GM18499 (cell line): ENCODE data around the gene PHKA2.

Experiments used
- ATAC-seq: cut with Tn5 transposase; IDR thresholded peaks from one replicate; pipeline ENCODE4 v1.9.1; 2021; ENCODE audit warnings: moderate number of reproducible peaks; ENCODE audit not compliant: insufficient read depth, unreplicated experiment

The PHKA2 gene

DNA sequence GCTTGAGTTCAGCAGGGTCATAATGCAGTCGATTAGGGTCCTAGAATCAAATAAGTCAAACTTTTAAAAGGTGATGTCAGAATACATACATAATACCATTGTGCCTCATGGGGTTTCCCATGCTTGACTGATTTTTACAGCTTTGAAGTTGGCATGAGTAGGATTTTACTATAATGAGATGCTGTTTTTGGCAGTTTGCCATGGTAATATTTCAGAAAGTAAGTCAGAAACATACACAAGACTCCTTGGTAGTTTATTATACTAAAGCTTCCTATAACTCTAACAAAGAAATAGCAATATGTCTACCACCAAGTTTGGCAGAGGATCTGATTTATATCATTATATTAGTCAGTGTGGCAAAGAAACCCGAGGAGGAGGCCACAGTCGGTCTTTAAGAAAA, 45.2 kb downstream of the PHKA2 start:
- no peak for ATAC-seq

DNA sequence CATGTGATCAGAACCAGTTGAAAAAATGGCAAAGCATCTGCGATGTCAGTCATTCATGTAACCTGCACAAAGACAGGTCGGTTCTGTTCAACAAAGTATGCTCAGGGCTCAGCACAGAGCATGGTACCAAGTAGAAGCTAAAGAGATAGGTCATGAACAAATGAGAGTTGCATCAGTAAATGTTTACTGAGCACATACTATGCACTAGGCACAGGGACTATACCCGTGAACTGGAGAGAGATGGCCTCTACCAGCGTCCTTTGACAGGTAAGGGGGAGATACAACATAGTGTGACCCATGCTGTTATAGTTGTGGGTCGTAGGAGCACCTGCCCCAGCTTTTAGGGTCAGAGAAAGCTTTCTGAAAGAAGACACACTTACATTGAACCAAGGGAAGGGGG, 46.7 kb downstream of the PHKA2 start:
- no peak for ATAC-seq

GRCh38 chrX:18935893-18936292, 48.0 kb downstream of the PHKA2 start:
- ATAC-seq, result no peak

- no peak for ATAC-seq
Measured at GRCh38 chrX:18934708-18935107, 49.2 kb downstream of the PHKA2 start.

DNA sequence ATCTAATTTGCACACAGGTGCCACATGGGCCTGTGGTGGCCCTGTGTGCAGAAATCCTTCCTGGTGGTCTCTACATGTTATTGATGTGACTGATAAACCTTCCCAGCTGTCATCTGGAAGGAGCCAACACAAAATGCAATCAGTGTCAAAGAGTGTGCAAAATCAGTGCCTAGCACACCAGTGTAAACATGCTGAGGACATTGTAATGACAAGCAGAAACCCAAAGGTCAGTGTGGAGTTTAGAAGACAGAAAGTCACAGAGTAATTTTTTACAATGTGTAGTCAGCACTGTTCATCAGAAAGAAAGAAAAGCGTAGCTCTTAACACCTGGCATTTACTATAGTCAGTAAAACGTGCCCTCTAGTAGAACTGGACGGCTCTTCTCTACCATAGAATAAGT, 50.3 kb downstream of the PHKA2 start:
- ATAC-seq, result no peak

DNA sequence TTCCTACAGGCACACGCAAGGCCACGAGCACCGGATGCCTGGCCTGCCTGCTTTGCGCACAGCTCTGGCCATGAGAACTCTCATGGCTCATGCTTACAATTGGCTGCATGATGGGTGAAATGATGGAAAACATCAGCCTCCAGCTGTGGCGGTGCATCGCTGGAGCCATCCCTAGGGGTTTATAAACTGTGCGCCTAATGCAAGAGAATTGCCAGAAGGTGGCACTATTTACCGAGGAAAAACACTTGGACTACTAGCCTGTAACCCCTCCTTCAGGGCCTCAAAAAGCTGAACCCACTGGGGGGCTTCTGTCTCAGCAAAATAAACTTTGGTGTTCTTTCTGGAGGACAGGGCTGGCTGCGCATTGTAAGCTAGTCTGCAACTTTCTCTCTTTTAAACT, 51.9 kb downstream of the PHKA2 start:
- no peak for ATAC-seq

DNA sequence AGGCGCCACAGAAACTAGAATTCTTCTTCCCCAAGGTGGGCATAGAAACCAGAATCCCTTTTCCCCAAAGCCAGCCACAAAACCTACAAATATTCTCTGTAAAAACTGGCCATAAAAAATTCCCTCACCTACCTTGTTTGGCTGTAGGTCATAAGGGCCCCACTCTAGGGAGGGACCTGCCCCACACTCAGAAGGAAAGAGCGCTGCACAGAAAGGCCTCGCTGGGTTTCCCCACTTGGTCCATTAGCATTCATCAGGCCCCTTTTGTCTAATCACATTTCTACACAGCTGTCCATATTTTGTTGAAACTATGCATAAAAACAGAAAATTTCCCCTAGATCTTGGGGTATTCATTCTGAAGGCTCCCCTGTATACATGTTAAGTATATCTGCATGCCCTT, 54.1 kb downstream of the PHKA2 start:
- no peak for ATAC-seq

DNA sequence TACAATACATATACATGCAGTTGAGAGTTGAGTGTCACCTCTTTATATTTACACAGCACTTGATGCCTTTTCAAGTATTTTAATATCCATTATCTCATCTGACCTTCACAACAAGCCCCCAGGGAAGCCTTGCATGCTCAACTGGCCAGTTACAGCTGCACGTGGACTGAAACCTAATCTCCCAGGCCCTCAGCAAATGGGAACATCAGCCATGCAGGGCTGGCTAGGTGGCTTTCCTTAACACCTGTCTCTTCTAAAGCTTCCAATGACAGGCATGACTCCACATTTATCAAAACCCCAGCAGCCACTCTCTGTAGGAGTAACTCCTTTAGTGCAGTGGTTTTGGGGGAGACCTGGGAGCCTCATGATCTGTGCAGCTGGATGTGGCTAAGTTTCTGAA, 56.4 kb downstream of the PHKA2 start:
- no peak for ATAC-seq

- no peak for ATAC-seq
Measured at GRCh38 chrX:18924507-18925088, 59.3 kb downstream of the PHKA2 start.

GRCh38 chrX:18920566-18920965, 63.3 kb downstream of the PHKA2 start:
- ATAC-seq, result no peak

DNA sequence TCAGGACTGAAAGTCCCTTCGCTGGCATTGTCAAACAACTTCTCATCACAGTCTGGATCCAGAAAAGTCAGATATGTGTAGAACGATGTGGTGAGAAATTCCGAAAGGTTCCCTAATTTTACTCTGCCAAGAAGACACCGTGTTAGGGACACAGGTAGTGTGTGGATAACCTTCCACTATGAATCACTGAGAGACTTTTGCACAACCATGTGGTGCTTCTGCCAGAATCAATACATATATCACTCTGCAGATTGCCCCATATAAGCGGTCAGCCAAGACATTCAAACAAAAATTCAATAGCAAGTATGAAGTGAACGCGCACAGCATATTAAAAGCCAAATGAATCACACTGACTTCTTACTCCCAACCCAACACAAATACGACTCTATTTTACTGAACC, 63.8 kb downstream of the PHKA2 start:
- no peak for ATAC-seq

DNA sequence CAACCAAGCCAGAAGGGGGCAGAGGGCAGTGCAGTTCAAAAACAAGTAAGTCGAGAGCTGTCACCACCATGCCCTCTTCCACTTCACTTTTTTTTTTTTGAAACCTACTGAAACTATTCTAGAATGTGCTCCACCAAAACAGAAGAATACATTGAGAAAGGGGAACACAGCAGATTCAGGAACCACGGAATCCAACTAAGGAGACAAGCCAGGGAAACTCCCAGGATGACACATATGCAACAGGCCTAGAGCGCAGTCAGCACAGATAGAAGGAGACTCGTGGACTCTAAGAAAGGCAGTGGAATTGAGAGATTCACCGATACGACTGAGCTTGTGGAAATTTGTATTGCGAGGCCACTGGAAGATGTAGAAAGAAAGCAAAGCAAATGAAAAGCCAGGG, 66.1 kb downstream of the PHKA2 start:
- ATAC-seq, result no peak

DNA sequence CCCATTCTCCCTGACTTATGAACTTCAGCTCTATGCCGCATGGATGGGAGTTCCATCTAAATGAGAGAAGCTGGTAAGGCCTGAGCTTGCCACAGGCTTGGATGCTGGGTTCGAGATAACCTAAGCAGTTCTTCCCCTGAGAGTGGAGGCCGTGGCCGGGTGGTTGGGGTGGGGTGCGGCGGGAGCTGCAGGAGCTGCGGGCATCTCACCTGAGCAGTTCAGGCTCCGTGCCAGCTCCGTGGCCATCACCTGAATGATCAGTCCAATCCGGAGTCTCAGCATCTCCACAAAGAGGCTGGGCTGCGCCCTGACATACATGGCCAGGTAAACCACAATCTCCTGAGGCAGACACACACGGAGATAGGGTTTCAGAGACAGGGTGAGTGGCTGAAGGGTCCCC, 77.6 kb downstream of the PHKA2 start:
- ATAC-seq, result no peak

- ATAC-seq, result no peak
Measured at GRCh38 chrX:18900401-18900976, 83.4 kb downstream of the PHKA2 start.

- no peak for ATAC-seq
Measured at GRCh38 chrX:18899796-18900380, 84.0 kb downstream of the PHKA2 start.

DNA sequence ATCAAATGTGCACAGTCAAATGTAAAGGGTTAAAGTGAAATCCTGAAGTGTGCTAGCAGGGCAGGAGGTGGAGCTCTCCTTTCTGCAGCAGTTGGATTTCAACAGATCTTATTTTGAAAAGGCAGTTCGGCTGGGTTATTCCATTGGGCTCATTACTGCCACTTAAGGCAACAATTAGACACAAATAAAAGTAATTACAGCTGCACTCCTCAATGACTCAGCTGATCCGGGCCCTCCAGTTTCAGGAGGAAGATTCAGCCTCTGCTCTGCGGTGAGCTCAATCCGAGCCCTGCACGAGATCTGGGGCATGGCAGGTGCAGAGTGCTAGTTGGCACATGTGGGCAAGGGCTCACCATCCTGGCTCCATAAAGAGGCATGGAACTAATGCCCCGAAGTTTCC, 85.4 kb downstream of the PHKA2 start:
- no peak for ATAC-seq

DNA sequence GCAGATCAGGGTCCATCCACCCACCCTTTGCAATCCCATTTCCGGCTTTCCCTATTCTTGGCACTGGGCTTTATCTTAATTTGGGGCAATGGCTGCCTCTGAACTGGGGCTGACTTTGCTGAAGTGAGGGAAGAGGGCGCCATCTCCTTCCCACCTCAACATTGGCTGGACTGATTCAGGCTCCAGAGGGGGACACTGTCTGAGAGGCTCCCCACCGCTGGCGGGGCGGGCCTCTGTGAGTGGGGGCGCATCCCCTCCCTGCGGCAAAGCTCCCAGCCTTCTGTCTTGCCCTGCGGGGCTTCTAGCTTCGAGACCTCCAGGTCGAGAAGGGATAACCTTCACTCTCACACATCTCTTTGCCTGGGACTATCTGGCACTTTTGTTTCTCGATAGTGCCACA, 85.8 kb downstream of the PHKA2 start:
- no peak for ATAC-seq

- no peak for ATAC-seq
Measured at GRCh38 chrX:18897611-18898010, 86.3 kb downstream of the PHKA2 start.

- no peak for ATAC-seq
Measured at GRCh38 chrX:18896680-18897544, 87.0 kb downstream of the PHKA2 start.

GRCh38 chrX:18895189-18895951, 88.5 kb downstream of the PHKA2 start:
- ATAC-seq, result no peak

- ATAC-seq, result no peak
Measured at GRCh38 chrX:18894156-18894555, 89.8 kb downstream of the PHKA2 start.
